ENCODE data around the gene ADGRV1.
"Not testable (repeated sequence)": the region's sequence is repeated elsewhere in the genome, so short reads cannot be mapped to it uniquely, and the experiment has no call there.

Gene ADGRV1

DNA sequence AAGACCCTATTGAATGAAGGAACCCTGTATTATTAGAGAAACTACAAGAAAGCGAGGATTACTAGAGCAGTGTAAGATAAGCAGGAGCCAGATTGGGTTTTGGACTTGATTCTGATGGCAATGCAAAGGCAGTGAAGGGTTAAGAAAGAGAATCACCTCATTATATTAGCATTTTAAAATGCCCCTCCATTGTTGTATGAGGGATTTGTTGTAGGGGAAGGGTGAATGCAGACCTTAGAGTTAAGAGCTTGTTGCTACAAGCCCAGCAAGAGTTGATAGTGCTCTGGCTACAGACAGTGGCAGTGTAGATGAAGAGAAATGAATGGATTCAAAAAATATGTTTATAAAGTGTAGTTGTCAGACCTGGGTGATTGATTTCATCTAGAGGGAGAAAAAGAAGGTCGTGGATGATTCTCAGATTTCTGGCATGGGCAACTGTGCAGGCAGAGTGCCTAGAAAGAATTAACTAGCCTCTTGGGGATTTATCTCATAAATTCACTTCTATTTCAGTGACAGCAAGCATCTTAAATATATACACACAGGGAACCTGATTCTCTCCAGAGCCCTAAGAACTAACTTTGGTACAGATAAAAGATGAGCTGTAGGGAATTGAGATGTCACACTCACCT, 479.7 kb downstream of the ADGRV1 start:
- DNase-seq = peak; percentile 41

GRCh38 chr5:91041132-91041531, 482.5 kb downstream of the ADGRV1 start:
- not testable (repeated sequence) for DNase-seq

- no peak for DNase-seq
Measured at GRCh38 chr5:91042247-91042935, 483.8 kb downstream of the ADGRV1 start.

- no peak for DNase-seq
Measured at GRCh38 chr5:91042936-91043255, 484.3 kb downstream of the ADGRV1 start.

- no peak for DNase-seq
Measured at GRCh38 chr5:91048073-91048472, 489.5 kb downstream of the ADGRV1 start.

- no peak for DNase-seq
Measured at GRCh38 chr5:91049112-91049511, 490.5 kb downstream of the ADGRV1 start.

DNA sequence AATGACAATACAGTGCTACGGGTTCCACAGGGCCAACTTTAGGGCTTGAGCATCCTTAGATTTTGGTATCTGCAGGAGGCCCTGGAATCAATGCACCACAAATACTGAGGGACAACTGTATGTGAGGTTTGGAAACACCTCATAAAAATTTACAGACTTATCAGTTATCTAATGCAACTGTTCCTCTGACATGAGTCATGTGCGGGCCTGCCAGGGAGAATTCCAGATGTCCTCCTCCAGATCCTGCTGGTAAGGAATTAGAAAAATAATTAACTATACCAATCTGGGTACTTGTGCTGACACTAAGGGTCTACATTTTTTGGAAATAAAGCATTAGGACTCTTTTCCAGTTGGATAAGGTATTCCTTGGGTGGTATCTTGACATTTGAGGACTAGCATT, 491.2 kb downstream of the ADGRV1 start:
- DNase-seq = no peak

DNA sequence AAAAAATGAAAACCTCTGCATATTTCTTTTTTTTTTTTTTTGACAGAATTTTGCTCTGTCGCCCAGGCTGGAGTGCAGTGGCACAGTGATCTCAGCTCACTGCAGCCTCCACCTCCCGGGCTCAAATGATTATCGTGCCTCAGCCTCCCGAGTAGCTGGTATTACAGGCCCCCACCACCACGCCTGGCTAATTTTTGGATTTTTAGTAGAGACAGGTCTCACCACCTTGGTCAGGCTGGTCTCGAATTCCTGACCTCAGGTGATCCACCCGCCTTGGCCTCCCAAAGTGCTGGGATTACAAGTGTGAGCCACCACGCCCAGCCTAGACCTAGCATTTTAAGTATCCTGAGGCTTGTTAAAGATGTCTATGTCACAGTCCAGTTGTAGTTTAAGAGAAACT, 493.8 kb downstream of the ADGRV1 start:
- DNase-seq = not testable (repeated sequence)

DNA sequence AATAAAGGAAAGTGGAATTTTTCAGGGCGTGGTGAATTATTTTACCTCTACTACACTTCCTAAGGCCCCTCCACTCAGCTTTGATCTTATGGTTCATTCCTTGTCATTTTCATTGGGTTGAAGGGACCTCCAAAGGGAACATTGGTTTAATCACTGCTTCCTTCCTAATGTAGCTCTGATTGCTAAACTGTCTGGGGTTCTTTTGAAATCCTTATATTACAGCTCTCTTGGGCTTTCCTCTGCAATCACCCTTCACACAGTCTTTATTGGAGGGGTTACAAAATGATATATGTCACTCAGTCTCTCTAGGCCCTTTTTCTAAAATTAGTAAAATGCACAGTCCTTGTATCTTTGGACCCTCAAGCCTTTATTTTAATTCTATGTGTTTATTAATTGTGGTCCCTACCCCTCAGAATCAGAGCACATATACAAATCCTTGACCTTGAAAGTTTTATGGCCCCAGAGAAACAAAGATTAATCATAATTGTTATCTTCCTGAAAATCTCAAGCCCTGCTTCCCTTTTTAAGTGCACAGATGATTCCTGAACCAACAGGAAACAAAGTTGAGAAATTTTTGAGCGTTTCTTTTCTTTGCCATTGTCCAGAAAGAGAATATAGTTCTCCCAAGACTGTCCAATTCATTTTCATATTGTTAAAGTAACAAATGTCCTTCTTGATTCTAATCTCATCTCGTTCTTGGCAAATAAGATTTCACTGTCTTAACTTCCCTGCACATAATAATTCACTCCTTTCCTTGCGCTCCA, 494.6 kb downstream of the ADGRV1 start:
- DNase-seq = no peak

- DNase-seq = no peak
Measured at GRCh38 chr5:91053741-91054025, 495.1 kb downstream of the ADGRV1 start.

GRCh38 chr5:91058155-91058554, 499.6 kb downstream of the ADGRV1 start:
- no peak for DNase-seq

DNA sequence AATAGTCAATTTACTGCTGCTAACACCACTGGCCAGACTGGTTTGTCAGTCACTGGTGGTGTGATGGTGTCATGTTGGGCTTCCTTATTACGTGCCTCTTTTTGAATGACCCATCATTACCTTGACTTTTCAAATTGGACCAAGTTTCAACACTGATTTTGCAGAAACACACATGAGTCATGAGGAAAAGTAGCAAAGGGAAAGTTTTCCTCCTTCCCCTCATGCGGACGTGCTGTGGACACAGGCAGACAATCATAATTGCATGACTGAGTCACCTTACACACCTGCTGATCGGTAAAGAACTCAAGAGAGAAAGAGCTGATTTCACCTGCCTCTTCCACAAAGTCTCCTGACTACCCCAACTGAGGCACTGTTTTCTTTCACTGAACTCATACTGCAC, 500.0 kb downstream of the ADGRV1 start:
- DNase-seq = no peak

DNA sequence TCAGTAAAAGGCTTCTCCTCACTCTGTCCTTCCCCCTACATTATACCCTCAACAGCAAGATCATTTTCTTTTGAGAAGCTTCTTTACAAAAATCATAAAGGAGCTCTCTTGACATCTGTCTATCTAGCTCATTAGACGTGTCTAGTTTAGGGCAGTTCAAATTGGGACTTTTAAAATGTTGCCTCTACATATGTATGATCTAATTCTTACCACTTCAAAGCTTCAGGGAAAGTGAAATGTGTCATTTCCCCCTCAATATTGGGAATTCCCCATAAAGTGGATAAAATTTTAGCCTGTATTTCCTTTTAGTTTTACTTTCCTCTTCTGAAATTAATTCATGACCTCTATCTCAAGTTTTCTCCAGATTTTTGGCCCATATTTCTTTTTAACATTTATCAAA, 500.8 kb downstream of the ADGRV1 start:
- no peak for DNase-seq

DNA sequence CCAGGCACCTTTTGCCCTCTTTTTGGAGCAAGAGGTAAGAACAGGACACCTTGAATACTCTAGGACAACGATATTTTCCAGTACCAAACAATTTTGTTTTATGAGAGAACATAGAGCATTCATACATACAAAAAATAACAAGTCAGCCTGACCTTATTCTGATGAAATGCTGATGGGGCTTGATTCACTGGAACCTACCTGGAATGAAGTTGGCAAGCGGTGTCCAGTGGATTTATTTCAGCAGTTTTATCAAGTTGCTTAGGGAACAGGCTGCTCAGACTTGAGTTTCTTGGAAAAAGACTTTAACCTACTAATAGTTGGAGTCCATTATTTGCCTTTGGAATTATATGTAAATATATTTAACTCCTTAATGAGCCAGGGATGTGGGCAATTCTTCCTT, 502.5 kb downstream of the ADGRV1 start:
- DNase-seq = no peak

DNA sequence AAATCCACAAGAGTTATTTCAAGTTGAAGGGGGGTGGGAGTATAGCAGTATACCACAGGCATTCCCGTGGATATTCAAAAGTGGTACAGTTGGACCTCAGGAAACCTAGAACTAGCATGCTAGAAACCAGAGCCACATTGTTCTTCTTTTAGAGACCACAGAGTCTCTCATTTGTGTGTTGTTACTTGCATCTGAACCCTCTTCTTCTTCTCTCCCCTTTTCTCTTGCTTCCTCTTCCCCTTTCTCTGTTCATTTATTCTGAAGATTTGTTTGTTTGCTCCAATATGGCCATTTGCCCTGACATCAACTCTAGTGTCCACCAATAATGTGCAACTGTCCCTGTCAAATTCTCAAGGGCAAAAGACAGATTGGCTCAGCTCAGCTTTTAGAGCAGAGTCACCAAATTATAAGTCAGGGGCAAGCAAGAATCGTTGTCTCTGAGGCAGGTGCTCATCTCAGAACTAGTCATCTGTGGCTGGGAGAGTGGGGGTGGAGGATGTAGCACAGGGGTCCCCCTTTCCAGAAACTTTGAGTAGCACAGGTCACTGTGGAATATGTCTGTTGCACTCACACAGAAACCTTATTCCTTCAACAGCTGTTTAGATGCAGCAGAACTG, 503.5 kb downstream of the ADGRV1 start:
- no peak for DNase-seq

GRCh38 chr5:91063098-91063690, 504.6 kb downstream of the ADGRV1 start:
- not testable (repeated sequence) for DNase-seq

GRCh38 chr5:91065496-91065895, 506.9 kb downstream of the ADGRV1 start:
- no peak for DNase-seq

DNA sequence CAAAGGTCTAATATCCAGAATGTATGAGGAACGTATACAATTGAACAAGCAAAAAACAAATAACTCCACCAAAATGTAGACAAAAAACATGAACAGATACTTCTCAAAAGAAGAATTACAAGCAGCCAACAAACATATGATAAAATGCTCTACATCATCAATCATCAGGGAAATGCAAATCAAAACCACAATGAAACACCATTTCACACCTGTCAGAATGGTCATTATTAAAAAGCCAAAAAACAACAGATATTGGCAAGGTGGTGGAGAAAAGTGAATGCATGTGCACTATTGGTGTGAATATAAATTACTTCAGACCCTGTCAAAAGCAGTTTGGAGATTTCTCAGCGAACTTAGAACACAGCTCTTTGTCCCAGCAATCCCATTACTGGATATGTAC, 510.8 kb downstream of the ADGRV1 start:
- DNase-seq = no peak

DNA sequence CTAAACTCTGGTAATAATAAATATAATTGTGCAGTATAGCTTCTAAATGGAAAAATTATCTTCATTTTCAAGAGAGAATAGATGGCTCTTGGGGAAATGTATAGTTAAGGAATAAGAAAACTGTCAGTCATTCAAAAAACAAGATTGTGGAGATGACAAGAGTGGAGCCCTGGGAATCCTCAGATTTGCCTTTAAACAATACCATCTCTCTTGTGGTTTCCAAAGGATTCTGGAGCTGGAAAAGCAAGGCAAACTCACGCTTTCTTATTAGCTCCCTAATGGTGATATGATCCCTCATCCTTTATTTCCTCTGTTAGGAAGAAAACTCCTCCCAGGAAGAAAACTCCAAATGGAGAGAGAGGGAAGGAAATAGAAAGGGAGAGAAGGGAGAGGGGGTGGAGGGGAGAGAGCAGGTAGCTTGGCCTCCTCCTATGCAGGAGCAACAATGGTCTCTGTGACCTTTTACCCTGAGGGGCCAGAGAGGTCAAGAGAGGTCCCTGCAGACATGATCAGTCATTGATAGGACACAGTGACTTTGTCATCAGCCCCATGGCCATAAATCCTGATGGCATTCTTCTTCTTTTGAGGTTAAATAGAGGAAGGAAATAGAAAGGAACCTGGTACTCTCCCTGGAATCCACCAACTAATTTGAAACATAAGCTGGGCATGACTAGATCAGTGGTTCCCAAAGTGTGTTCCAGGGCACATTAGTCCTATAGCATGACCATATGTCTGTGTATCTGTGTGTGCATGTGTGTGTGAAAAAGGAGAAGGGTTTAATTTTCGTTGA, 512.4 kb downstream of the ADGRV1 start:
- DNase-seq = no peak

- DNase-seq = no peak
Measured at GRCh38 chr5:91072881-91073280, 514.3 kb downstream of the ADGRV1 start.

GRCh38 chr5:91074615-91075014, 516.0 kb downstream of the ADGRV1 start:
- no peak for DNase-seq

- DNase-seq = no peak
Measured at GRCh38 chr5:91076138-91076537, 517.5 kb downstream of the ADGRV1 start.

GRCh38 chr5:91077623-91078022, 519.0 kb downstream of the ADGRV1 start:
- no peak for DNase-seq

Data from NCI-H1105 treated with DMSO at 0.1 percent for 48 hours (cell line).